Kidney (tissue), 14 donors: ENCODE data around the gene CHST3. TPM values are rescaled to one million over a fixed set of nuclear protein-coding genes. Genes with fewer than 3 reads are reported as not detected.
"Not testable (repeated sequence)": the region's sequence is repeated elsewhere in the genome, so short reads cannot be mapped to it uniquely, and the experiment has no call there.

Experiments
- DNase-seq, 5 donors: peaks; one replicate each; pipeline ENCODE4 v3.0.0-alpha.2; 2013 to 2020
- FAIRE-seq: peaks from 2 replicates; lab custom pipeline; 2012; peaks lifted over from hg19 to GRCh38; lab: Jason Lieb, UNC
- H3K27ac ChIP-seq, 2 donors: one replicate each; pipeline ENCODE4 v1.7.0; 2013; ENCODE audit warnings: low read depth in 2 of 2, low read length in 2 of 2, inconsistent platforms in 1 of 2
- H3K27me3 ChIP-seq: one replicate; pipeline ENCODE4 v1.7.1; 2013; ENCODE audit warnings: low read length, inconsistent platforms; ENCODE audit not compliant: control insufficient read depth, insufficient read depth
- H3K36me3 ChIP-seq, 3 donors: one replicate each; pipeline versions ENCODE4 v1.7.0 to v1.7.1; 2013; ENCODE audit warnings: low read length in 3 of 3, control low read depth in 1 of 3, inconsistent platforms in 1 of 3; ENCODE audit not compliant: insufficient read depth in 3 of 3, control insufficient read depth in 2 of 3
- H3K4me1 ChIP-seq, 3 donors: one replicate each; pipeline versions ENCODE4 v1.7.0 to v1.7.1; 2013; ENCODE audit warnings: low read length in 3 of 3, inconsistent platforms in 1 of 3, low read depth in 1 of 3; ENCODE audit not compliant: control insufficient read depth in 2 of 3, insufficient read depth in 2 of 3
- H3K4me3 ChIP-seq, 3 donors: one replicate each; pipeline versions ENCODE4 v1.7.0 to v1.8.1; 2013; ENCODE audit warnings: low read length in 3 of 3, control low read depth in 1 of 3, inconsistent platforms in 1 of 3
- H3K9ac ChIP-seq, 3 donors: one replicate each; pipeline versions ENCODE4 v1.7.0 to v1.7.1; 2013; ENCODE audit warnings: low read length in 3 of 3, control low read depth in 1 of 3, inconsistent platforms in 1 of 3
- H3K9me3 ChIP-seq, 3 donors: one replicate each; pipeline versions ENCODE4 v1.7.0 to v1.7.1; 2013; ENCODE audit warnings: low read length in 3 of 3, control low read depth in 1 of 3, inconsistent platforms in 1 of 3; ENCODE audit not compliant: control insufficient read depth in 2 of 3, insufficient read depth in 1 of 3
- CTCF ChIP-seq: IDR thresholded peaks from 3 replicates; pipeline ENCODE4 v1.5.1; 2012; ENCODE audit warnings: mild to moderate bottlenecking, moderate library complexity, borderline replicate concordance; ENCODE audit not compliant: insufficient read depth; ENCODE audit errors: extremely low read depth
- intact Hi-C: fragments of 100-400 bp; cut with DNase I; formaldehyde crosslinking; loops from one replicate; pipeline ENCODE4 v1.11.1; 2022
- polyA plus RNA-seq: library from polyadenylated mRNA; stranded (reverse); fragments of 350-450 nt; fragmentation: Illumina TruSeq; extraction: RNeasy Lipid Tissue Mini Kit (QIAGEN cat#74804); gene quantifications from one replicate; pipeline ENCODE4 v1.2.3, GENCODE V29; 2014; ENCODE audit warnings: low read depth, low replicate concordance; ENCODE audit not compliant: insufficient read depth
- total RNA-seq: library from RNA; stranded (reverse); fragmentation: NEBNext Ultra II Directional; extraction: Animal tissue kit (Norgen Biotek cat#: 25700); gene quantifications from one replicate; pipeline ENCODE4 v1.2.1, GENCODE V29; 2021
- donor health status: control.
- donor health status: control.
- donor health status: control.
- donor health status: control.
- donor health status: control.
- donor health status: DM: yes; HTN: yes; CAD: no.
- donor health status: Normal renal cell carcinoma (clear cell type).

CHST3 gene
- total and polyA plus RNA-seq, 2 donors from 2014 or later: 9.1 to 31.5 TPM

- H3K4me3 ChIP-seq: peak overlapping the region; percentile 66 to 91 (median 75)
- H3K9ac ChIP-seq: peak overlapping the region in 2 of 3 donors; percentile 92
- H3K27ac ChIP-seq: peak overlapping the region; percentile 93 to 94
- TF ChIP-seq CTCF: no peak
- peaks cover 0 to 38% (median 23%) of the 10 kb centered on the region in 3 donors for H3K4me1 ChIP-seq
- DNase-seq: no peak
- no peaks in the 10 kb centered on the region for H3K9me3 ChIP-seq
- H3K27me3 ChIP-seq: no peaks in the 10 kb centered on the region
- intact Hi-C loops: no loop called here
- peaks cover 0 to 3% (median 0%) of the 10 kb centered on the region in 3 donors for H3K36me3 ChIP-seq
- FAIRE-seq: no peak
Measured at GRCh38 chr10:71966046-71967004, 2.1 kb downstream of the CHST3 start.

GRCh38 chr10:71967958-71968357 is 3.8 kb downstream of the CHST3 start:
- H3K36me3 ChIP-seq, H3K27me3 ChIP-seq, H3K4me3 ChIP-seq, H3K9me3 ChIP-seq, intact Hi-C loops, FAIRE-seq, H3K9ac ChIP-seq: not testable (repeated sequence)
- Histone ChIP-seq H3K4me1 (peaks cover 0 to 47% (median 30%) of the 10 kb centered on the region in 3 donors), H3K27ac (peak overlapping the region in 1 of 2 donors; percentile 48)
- DNase-seq: peak in 2 of 5 donors; percentile 51

- no peak for FAIRE-seq
- peak overlapping the region in 1 of 2 donors; percentile 61 for H3K27ac ChIP-seq
- H3K9me3 ChIP-seq: no peaks in the 10 kb centered on the region
Measured at GRCh38 chr10:71968553-71969474, 4.6 kb downstream of the CHST3 start.

More at GRCh38 chr10:71968553-71969474, 4.6 kb downstream of the CHST3 start:
- no peak for TF ChIP-seq CTCF
- Histone ChIP-seq H3K27me3 (no peaks in the 10 kb centered on the region), H3K4me1 (peaks cover 0 to 51% (median 26%) of the 10 kb centered on the region in 3 donors), H3K4me3 (no peak overlapping the region), H3K36me3 (peaks cover 0 to 3% (median 0%) of the 10 kb centered on the region in 3 donors), H3K9ac (no peak overlapping the region)
- intact Hi-C loops: no loop called here
- DNase-seq: no peak
